Naive thymus-derived CD8-positive, alpha-beta T cell (primary cell): ENCODE measurements around the gene ABCD3. TPM values are rescaled to one million over a fixed set of nuclear protein-coding genes. Genes with fewer than 3 reads are reported as not detected.

Experiments used
- ATAC-seq, 2 donors: fragments of 150-1000 bp; cut with Tn5 transposase in 1 of 2; sonication (Bioruptor Pico), chemical (Tn5 transposase) in 1 of 2; 1 replicate in 1 of 2; 2 replicates in 1 of 2; pipeline ENCODE4 v1.10.0; 2021; ENCODE audit warnings: mild to moderate bottlenecking in 2 of 2, moderate library complexity in 2 of 2
- POLR2A ChIA-PET: fragments of 350-600 bp; sonication (Branson Sonifier 250); formaldehyde crosslinking; loops from one replicate; lab custom pipeline; 2021; ENCODE audit warnings: antibody characterized with exemption; lab: Charles Lee
- DNase-seq, 10 donors: peaks; one replicate each; pipeline versions ENCODE4 v3.0.0 to v3.0.0-alpha.2; 2020 to 2022
- H3K27ac Mint-ChIP-seq, 10 donors: one replicate each; pipeline ENCODE4 v1.8.0; 2020 to 2022; ENCODE audit warnings: mild to moderate bottlenecking in 10 of 10, mixed read lengths in 10 of 10, moderate library complexity in 4 of 10, inconsistent platforms in 1 of 10
- H3K27me3 Mint-ChIP-seq, 5 donors: one replicate each; pipeline ENCODE4 v1.8.0; 2021 to 2022; ENCODE audit warnings: mixed read lengths in 5 of 5
- H3K36me3 Mint-ChIP-seq, 3 donors: one replicate each; pipeline ENCODE4 v1.8.0; 2020 to 2022; ENCODE audit warnings: mixed read lengths in 3 of 3, mild to moderate bottlenecking in 2 of 3, inconsistent platforms in 1 of 3
- H3K4me1 Mint-ChIP-seq, 4 donors: one replicate each; pipeline ENCODE4 v1.8.0; 2021 to 2022; ENCODE audit warnings: mixed read lengths in 4 of 4
- H3K4me3 Mint-ChIP-seq, 10 donors: one replicate each; pipeline ENCODE4 v1.8.0; 2020 to 2022; ENCODE audit warnings: mild to moderate bottlenecking in 10 of 10, mixed read lengths in 10 of 10, moderate library complexity in 6 of 10, inconsistent platforms in 1 of 10
- H3K9me3 Mint-ChIP-seq, 9 donors: one replicate each; pipeline ENCODE4 v1.8.0; 2020 to 2022; ENCODE audit warnings: mixed read lengths in 9 of 9, mild to moderate bottlenecking in 3 of 9, inconsistent platforms in 1 of 9, moderate library complexity in 1 of 9
- polyA plus RNA-seq, 3 donors: library from polyadenylated mRNA; unstranded; fragments of 300-500 nt; fragmentation: Illumina TruSeq; gene quantifications; one replicate each; pipeline ENCODE4 v1.2.3, GENCODE V29; 2021
- total RNA-seq, 8 experiments: library from RNA in 2 of 8; stranded (reverse) in 2 of 8; gene quantifications; one replicate each; pipeline ENCODE4 v1.2.3 and lab custom pipeline; 2021 to 2026

ABCD3 gene
- total and polyA plus RNA-seq, 5 experiments from 2014 or later: 27.3 to 32.9 (median 27.7) TPM

GRCh38 chr1:94519351-94519750 lies 101.2 kb downstream of the ABCD3 start:
- H3K27ac Mint-ChIP-seq: no peak overlapping the region
- POLR2A ChIA-PET: no interaction called here
- no peaks in the 10 kb centered on the region for H3K27me3 Mint-ChIP-seq
- peaks cover 0 to 3% (median 0%) of the 10 kb centered on the region in 9 donors for H3K9me3 Mint-ChIP-seq
- H3K4me1 Mint-ChIP-seq: no peaks in the 10 kb centered on the region
- H3K36me3 Mint-ChIP-seq: peaks cover 0 to 48% (median 17%) of the 10 kb centered on the region in 3 donors
- no peak overlapping the region for H3K4me3 Mint-ChIP-seq
- DNase-seq: no peak
- ATAC-seq: no peak

GRCh38 chr1:94522304-94522703 lies 104.1 kb downstream of the ABCD3 start:
- H3K27ac Mint-ChIP-seq: no peak overlapping the region
- H3K27me3 Mint-ChIP-seq: no peaks in the 10 kb centered on the region
- H3K36me3 Mint-ChIP-seq: peaks cover 0 to 24% (median 3%) of the 10 kb centered on the region in 3 donors
- peaks cover 0 to 12% (median 0%) of the 10 kb centered on the region in 9 donors for H3K9me3 Mint-ChIP-seq
- no peak overlapping the region for H3K4me3 Mint-ChIP-seq
- DNase-seq: no peak
- no peak for ATAC-seq
- POLR2A ChIA-PET: no interaction called here
- H3K4me1 Mint-ChIP-seq: no peaks in the 10 kb centered on the region

- H3K9me3 Mint-ChIP-seq: peaks cover 0 to 12% (median 0%) of the 10 kb centered on the region in 9 donors
- no peaks in the 10 kb centered on the region for H3K27me3 Mint-ChIP-seq
- ATAC-seq (no peak), DNase-seq (no peak)
- H3K36me3 Mint-ChIP-seq: peaks cover 0 to 5% (median 0%) of the 10 kb centered on the region in 3 donors
- H3K4me3 Mint-ChIP-seq: no peak overlapping the region
- POLR2A ChIA-PET: no interaction called here
- no peak overlapping the region for H3K27ac Mint-ChIP-seq
- H3K4me1 Mint-ChIP-seq: no peaks in the 10 kb centered on the region
Observed at GRCh38 chr1:94524531-94524930, 106.3 kb downstream of the ABCD3 start.

GRCh38 chr1:94526152-94526980 lies 108.2 kb downstream of the ABCD3 start:
- Mint-ChIP-seq H3K4me1 (no peaks in the 10 kb centered on the region), H3K9me3 (peaks cover 0 to 12% (median 0%) of the 10 kb centered on the region in 9 donors), H3K36me3 (no peaks in the 10 kb centered on the region), H3K27ac (no peak overlapping the region), H3K4me3 (no peak overlapping the region), H3K27me3 (no peaks in the 10 kb centered on the region)
- no peak for ATAC-seq
- POLR2A ChIA-PET: no interaction called here
- no peak for DNase-seq

- Mint-ChIP-seq H3K4me3 (no peak overlapping the region), H3K27me3 (peaks cover 0 to 1% (median 0%) of the 10 kb centered on the region in 5 donors), H3K4me1 (no peaks in the 10 kb centered on the region), H3K27ac (no peak overlapping the region), H3K9me3 (peaks cover 0 to 12% (median 0%) of the 10 kb centered on the region in 9 donors), H3K36me3 (no peaks in the 10 kb centered on the region)
- ATAC-seq (no peak), DNase-seq (no peak)
- POLR2A ChIA-PET: no interaction called here
Observed at GRCh38 chr1:94527447-94528031, 109.3 kb downstream of the ABCD3 start.

GRCh38 chr1:94528299-94528698 lies 110.1 kb downstream of the ABCD3 start:
- POLR2A ChIA-PET: no interaction called here
- no peak overlapping the region for H3K27ac Mint-ChIP-seq
- peaks cover 0 to 1% (median 0%) of the 10 kb centered on the region in 5 donors for H3K27me3 Mint-ChIP-seq
- H3K4me3 Mint-ChIP-seq: no peak overlapping the region
- H3K4me1 Mint-ChIP-seq: no peaks in the 10 kb centered on the region
- H3K9me3 Mint-ChIP-seq: peaks cover 0 to 12% (median 0%) of the 10 kb centered on the region in 9 donors
- ATAC-seq (no peak), DNase-seq (no peak)
- no peaks in the 10 kb centered on the region for H3K36me3 Mint-ChIP-seq

GRCh38 chr1:94528826-94529225 lies 110.6 kb downstream of the ABCD3 start:
- peaks cover 0 to 12% (median 0%) of the 10 kb centered on the region in 9 donors for H3K9me3 Mint-ChIP-seq
- POLR2A ChIA-PET: no interaction called here
- no peak for DNase-seq
- no peak overlapping the region for H3K4me3 Mint-ChIP-seq
- H3K36me3 Mint-ChIP-seq: no peaks in the 10 kb centered on the region
- no peaks in the 10 kb centered on the region for H3K4me1 Mint-ChIP-seq
- peaks cover 0 to 4% (median 0%) of the 10 kb centered on the region in 5 donors for H3K27me3 Mint-ChIP-seq
- no peak overlapping the region for H3K27ac Mint-ChIP-seq
- no peak for ATAC-seq

- ATAC-seq: no peak
- Mint-ChIP-seq H3K27ac (no peak overlapping the region), H3K27me3 (peaks cover 0 to 9% (median 1%) of the 10 kb centered on the region in 5 donors), H3K4me1 (no peaks in the 10 kb centered on the region), H3K36me3 (no peaks in the 10 kb centered on the region), H3K4me3 (no peak overlapping the region), H3K9me3 (peaks cover 0 to 11% (median 0%) of the 10 kb centered on the region in 9 donors)
- POLR2A ChIA-PET: no interaction called here
- DNase-seq: no peak
Observed at GRCh38 chr1:94529416-94529815, 111.2 kb downstream of the ABCD3 start.

- POLR2A ChIA-PET: no interaction called here
- Mint-ChIP-seq H3K36me3 (no peaks in the 10 kb centered on the region), H3K27me3 (peaks cover 2 to 20% (median 5%) of the 10 kb centered on the region in 5 donors)
Observed at GRCh38 chr1:94530373-94530878, 112.2 kb downstream of the ABCD3 start.

GRCh38 chr1:94531664-94532063 lies 113.5 kb downstream of the ABCD3 start:
- ATAC-seq: no peak
- POLR2A ChIA-PET: no interaction called here

More at GRCh38 chr1:94530373-94530878, 112.2 kb downstream of the ABCD3 start:
- no peak for DNase-seq
- Mint-ChIP-seq H3K27ac (no peak overlapping the region), H3K4me1 (no peaks in the 10 kb centered on the region), H3K4me3 (no peak overlapping the region), H3K9me3 (peaks cover 0 to under 1% (median 0%) of the 10 kb centered on the region in 9 donors)
- no peak for ATAC-seq

GRCh38 chr1:94532077-94532476 lies 113.9 kb downstream of the ABCD3 start:
- POLR2A ChIA-PET: no interaction called here
- Mint-ChIP-seq H3K36me3 (no peaks in the 10 kb centered on the region), H3K4me1 (no peaks in the 10 kb centered on the region)

More at GRCh38 chr1:94531664-94532063, 113.5 kb downstream of the ABCD3 start:
- no peak overlapping the region for H3K4me3 Mint-ChIP-seq
- H3K36me3 Mint-ChIP-seq: no peaks in the 10 kb centered on the region
- DNase-seq: no peak
- H3K9me3 Mint-ChIP-seq: no peaks in the 10 kb centered on the region
- peaks cover 2 to 29% (median 11%) of the 10 kb centered on the region in 5 donors for H3K27me3 Mint-ChIP-seq
- no peaks in the 10 kb centered on the region for H3K4me1 Mint-ChIP-seq
- no peak overlapping the region for H3K27ac Mint-ChIP-seq

GRCh38 chr1:94535095-94535494 lies 116.9 kb downstream of the ABCD3 start:
- no peak for DNase-seq
- no peak overlapping the region for H3K27ac Mint-ChIP-seq

More at GRCh38 chr1:94532077-94532476, 113.9 kb downstream of the ABCD3 start:
- peaks cover 5 to 34% (median 11%) of the 10 kb centered on the region in 5 donors for H3K27me3 Mint-ChIP-seq
- H3K4me3 Mint-ChIP-seq: no peak overlapping the region
- H3K9me3 Mint-ChIP-seq: no peaks in the 10 kb centered on the region
- no peak for DNase-seq
- ATAC-seq: no peak
- no peak overlapping the region for H3K27ac Mint-ChIP-seq

GRCh38 chr1:94535879-94536278 lies 117.7 kb downstream of the ABCD3 start:
- no peak for DNase-seq
- Mint-ChIP-seq H3K27ac (no peak overlapping the region), H3K27me3 (peaks cover 26 to 72% (median 36%) of the 10 kb centered on the region in 5 donors), H3K4me1 (peaks cover 0 to 5% (median 2%) of the 10 kb centered on the region in 4 donors), H3K9me3 (no peaks in the 10 kb centered on the region), H3K36me3 (no peaks in the 10 kb centered on the region), H3K4me3 (no peak overlapping the region)
- ATAC-seq: no peak
- POLR2A ChIA-PET: no interaction called here

More at GRCh38 chr1:94535095-94535494, 116.9 kb downstream of the ABCD3 start:
- Mint-ChIP-seq H3K4me1 (no peaks in the 10 kb centered on the region), H3K27me3 (peaks cover 19 to 64% (median 28%) of the 10 kb centered on the region in 5 donors), H3K4me3 (no peak overlapping the region), H3K9me3 (no peaks in the 10 kb centered on the region), H3K36me3 (no peaks in the 10 kb centered on the region)
- POLR2A ChIA-PET: no interaction called here
- ATAC-seq: no peak
